AG04450 (cell line): Measurements from ENCODE around the gene RALGAPA1. TPM values are rescaled to one million over a fixed set of nuclear protein-coding genes. Genes with fewer than 3 reads are reported as not detected.
A peak's percentile ranks its signal among the peaks of the same experiment; 100 is the strongest.
"Not testable (repeated sequence)": the region's sequence is repeated elsewhere in the genome, so short reads cannot be mapped to it uniquely, and the experiment has no call there.

ENCODE experiments used
- CTCF ChIA-PET: fragments of 300-600, 350-600 bp; formaldehyde crosslinking; extraction: SDS; loops from one replicate; lab custom pipeline; 2022; ENCODE audit warnings: antibody characterized with exemption, inconsistent platforms; lab: Charles Lee
- POLR2A ChIA-PET: fragments of 350-600 bp; formaldehyde crosslinking; extraction: SDS; loops from one replicate; lab custom pipeline; 2021; ENCODE audit warnings: antibody characterized with exemption, inconsistent platforms; lab: Yijun Ruan, JAX
- DNase-seq: peaks from one replicate; pipeline ENCODE4 v3.0.0-alpha.2; 2011; ENCODE audit warnings: low read depth, low spot score
- H3K27ac ChIP-seq: one replicate; pipeline ENCODE4 v1.5.1; 2012; ENCODE audit warnings: low read depth, low read length, control low read depth
- H3K27me3 ChIP-seq: one replicate; pipeline ENCODE4 v1.6.0; 2012; ENCODE audit warnings: low read length; ENCODE audit not compliant: control insufficient read depth, insufficient read depth
- H3K4me3 ChIP-seq: 2 replicates; pipeline ENCODE4 v1.5.1; 2011; ENCODE audit warnings: mild to moderate bottlenecking, low read depth, low read length, control low read depth
- H3K9me3 ChIP-seq: 2 replicates; pipeline ENCODE4 v1.5.1; 2012; ENCODE audit warnings: low read length; ENCODE audit not compliant: control insufficient read depth, insufficient read depth
- polyA plus RNA-seq: library from polyadenylated mRNA; depleted of rRNA; stranded (reverse); fragments of >200 nt; gene quantifications from 2 replicates; pipeline ENCODE4 v1.2.3, GENCODE V29; 2011
- TF ChIP-seq, protein P1 (sequence below): IDR thresholded peaks from 2 replicates; pipeline ENCODE4 v1.5.1; 2011; ENCODE audit warnings: low read depth, low read length, control low read depth, inconsistent platforms

Gene RALGAPA1
- polyA plus RNA-seq, 1 experiment: 9.7 TPM

DNA sequence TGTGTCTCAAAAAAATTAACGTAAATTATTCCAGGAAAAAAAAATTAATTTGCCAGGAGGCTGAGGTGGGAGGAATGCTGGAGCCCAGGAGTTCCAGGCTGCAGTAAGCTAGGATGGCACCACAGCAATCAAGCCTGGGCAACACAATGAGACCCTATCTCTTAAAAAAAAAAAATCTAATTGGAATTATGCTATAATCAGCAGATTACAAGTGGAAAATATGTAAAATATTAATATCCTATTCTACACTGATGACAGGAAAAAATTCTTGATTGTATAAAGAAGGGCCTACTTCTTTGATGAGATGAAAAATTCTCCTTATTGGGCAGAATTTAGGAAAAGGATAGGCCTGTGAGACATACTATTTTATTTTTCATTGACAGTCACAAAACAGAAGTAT lies 114.0 kb downstream of the RALGAPA1 start:
- Histone ChIP-seq H3K27ac (no peak overlapping the region), H3K4me3 (no peak overlapping the region), H3K9me3 (no peaks in the 10 kb centered on the region), H3K27me3 (no peaks in the 10 kb centered on the region)
- TF ChIP-seq, protein P1, sequence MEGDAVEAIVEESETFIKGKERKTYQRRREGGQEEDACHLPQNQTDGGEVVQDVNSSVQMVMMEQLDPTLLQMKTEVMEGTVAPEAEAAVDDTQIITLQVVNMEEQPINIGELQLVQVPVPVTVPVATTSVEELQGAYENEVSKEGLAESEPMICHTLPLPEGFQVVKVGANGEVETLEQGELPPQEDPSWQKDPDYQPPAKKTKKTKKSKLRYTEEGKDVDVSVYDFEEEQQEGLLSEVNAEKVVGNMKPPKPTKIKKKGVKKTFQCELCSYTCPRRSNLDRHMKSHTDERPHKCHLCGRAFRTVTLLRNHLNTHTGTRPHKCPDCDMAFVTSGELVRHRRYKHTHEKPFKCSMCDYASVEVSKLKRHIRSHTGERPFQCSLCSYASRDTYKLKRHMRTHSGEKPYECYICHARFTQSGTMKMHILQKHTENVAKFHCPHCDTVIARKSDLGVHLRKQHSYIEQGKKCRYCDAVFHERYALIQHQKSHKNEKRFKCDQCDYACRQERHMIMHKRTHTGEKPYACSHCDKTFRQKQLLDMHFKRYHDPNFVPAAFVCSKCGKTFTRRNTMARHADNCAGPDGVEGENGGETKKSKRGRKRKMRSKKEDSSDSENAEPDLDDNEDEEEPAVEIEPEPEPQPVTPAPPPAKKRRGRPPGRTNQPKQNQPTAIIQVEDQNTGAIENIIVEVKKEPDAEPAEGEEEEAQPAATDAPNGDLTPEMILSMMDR: no peak
- ChIA-PET POLR2A (no interaction called here), CTCF (interaction anchor here (1.9 to 2.4 kb wide), 3 partner anchors 8 to 273 kb away, joined by 5 to 16 read pairs (median 7); no protein-coding TSS in a partner anchor)
- no peak for DNase-seq

DNA sequence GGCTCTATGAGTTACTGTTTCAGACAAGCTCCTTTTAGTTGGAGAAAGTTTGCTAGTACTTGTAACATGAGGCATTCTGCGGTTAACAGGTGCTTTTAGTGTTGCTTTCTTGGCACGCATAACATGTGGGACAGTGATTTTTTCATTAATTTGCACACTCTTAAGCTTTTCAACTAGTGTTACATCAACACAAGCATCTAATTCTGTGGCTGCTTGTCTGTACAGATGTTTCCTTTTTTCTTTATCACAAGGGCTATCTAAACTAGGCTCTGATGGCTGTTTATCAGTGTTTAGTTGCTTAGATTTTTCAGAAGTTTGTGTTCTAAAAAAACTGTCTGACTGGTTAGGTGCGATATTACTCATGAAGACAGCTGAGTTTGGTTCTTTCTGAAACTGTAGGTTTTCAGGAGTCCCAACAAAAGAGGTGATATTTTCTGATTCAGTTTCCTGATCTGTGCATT lies 120.1 kb downstream of the RALGAPA1 start:
- CTCF ChIA-PET: interaction anchor here (0.5 to 2.1 kb wide), 7 partner anchors 11 to 812 kb away, joined by 3 to 10 read pairs (median 4); no protein-coding TSS in a partner anchor
- TF ChIP-seq, protein P1: no peak
- no peaks in the 10 kb centered on the region for H3K27me3 ChIP-seq
- DNase-seq: no peak
- POLR2A ChIA-PET: no interaction called here
- no peaks in the 10 kb centered on the region for H3K9me3 ChIP-seq
- no peak overlapping the region for H3K4me3 ChIP-seq
- H3K27ac ChIP-seq: no peak overlapping the region

DNA sequence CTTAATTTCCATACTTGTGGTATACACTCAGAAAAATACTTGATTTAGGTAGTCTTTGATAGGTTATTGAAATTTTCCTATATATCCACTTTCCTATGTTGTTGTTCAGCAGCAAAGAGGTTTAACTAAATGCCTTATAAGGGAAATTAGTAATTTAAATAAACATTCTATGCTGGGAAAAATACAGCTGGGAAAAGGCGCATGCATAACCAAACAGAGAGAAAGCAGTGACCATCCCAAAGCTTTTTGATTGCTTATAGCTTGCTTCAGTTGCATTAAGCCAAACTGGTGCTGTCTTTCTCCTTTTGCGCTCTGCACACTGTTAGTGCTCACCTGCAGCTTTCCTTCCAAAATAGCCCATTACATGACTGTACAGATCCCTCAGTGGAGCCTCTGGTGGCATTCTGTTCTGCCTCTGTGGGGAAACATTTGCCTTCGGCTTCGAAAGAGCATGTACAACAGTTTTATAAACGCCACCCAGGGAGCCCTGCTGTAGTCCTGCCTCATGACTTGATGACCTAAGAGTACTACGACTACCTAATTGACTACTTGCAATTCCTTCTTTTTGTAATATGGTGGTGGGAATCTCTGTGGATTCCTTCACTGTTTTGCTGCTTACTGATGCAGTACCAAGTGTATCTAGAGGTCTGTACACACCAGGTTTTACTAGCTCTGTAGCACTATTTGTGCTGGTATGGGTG lies 120.8 kb downstream of the RALGAPA1 start:
- ChIA-PET POLR2A (no interaction called here), CTCF (interaction anchor here (0.5 to 2.4 kb wide), 10 partner anchors 12 to 811 kb away, joined by 3 to 15 read pairs (median 4); no protein-coding TSS in a partner anchor)
- Histone ChIP-seq H3K27ac (peak overlapping the region; percentile 21), H3K4me3 (no peak overlapping the region), H3K27me3 (no peaks in the 10 kb centered on the region), H3K9me3 (no peaks in the 10 kb centered on the region)
- TF ChIP-seq, protein P1: no peak
- no peak for DNase-seq

DNA sequence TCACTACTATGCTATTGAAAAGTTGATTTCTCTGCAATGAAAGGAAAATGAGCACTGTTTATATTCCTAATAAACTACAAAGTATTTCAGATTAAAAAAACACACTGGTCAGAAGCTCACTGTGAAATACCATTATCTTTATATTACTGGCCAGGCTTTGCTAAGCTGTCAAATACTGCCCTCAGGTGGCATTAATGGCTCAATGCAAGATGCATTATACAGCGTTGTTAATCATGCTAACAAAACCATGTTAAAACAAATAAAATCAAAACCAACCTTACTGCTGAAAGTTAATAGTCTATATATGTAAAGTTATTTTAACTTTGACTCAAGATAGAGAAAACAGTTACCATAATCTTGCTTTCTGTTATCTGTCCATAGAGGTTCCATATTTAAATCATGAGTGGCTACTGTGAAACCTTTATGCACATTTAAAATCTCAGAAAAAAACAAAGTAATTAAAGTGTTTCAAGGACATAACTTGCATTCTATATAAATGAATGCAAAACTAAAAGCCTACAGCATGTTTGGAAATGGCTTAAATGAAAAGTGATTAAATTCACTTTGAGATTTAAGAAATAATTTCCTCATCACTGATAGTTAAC lies 121.7 kb downstream of the RALGAPA1 start:
- ChIA-PET POLR2A (no interaction called here), CTCF (interaction anchor here (0.5 to 2.4 kb wide), 33 partner anchors 9 to 547 kb away, joined by 3 to 16 read pairs (median 5); no protein-coding TSS in a partner anchor)
- no peaks in the 10 kb centered on the region for H3K9me3 ChIP-seq
- DNase-seq: peak; percentile 27
- H3K27ac ChIP-seq: no peak overlapping the region
- TF ChIP-seq, protein P1: peak; percentile 89
- H3K4me3 ChIP-seq: no peak overlapping the region
- H3K27me3 ChIP-seq: no peaks in the 10 kb centered on the region

DNA sequence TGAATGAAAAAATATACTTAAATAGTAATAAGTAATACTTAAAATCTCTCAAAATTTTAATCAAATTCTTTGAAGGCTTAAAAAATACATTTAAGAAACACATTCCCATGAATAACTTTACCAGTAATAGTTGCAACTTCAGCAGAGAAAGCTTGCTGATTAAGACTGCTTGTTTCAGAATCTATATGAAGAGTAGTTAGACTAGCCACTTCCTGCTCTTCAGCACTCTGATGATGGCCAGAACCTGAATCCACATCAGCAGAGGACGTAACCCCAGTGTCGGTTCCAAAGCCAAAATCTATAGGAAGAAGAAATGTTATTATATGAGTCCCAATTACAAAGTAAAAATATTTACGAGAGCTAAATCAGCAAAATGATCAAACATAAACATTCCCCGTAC lies 125.4 kb downstream of the RALGAPA1 start:
- DNase-seq, H3K4me3 ChIP-seq, POLR2A ChIA-PET, H3K27me3 ChIP-seq, H3K27ac ChIP-seq, H3K9me3 ChIP-seq: not testable (repeated sequence)
- CTCF ChIA-PET: interaction anchor here (2.6 kb wide), 1 partner anchor 245 kb away, joined by 11 read pairs; no protein-coding TSS in a partner anchor
